ENCODE measurements around the gene ZIC5. TPM values are rescaled to one million over a fixed set of nuclear protein-coding genes. Genes with fewer than 3 reads are reported as not detected.

ZIC5 gene
- total RNA-seq, 4 donors from 2014 or later = not detected

- intact Hi-C loops (cut with DNase I; ENCODE audit: low total_unique reads) = no loop called here
- Histone ChIP-seq H3K27me3 (peaks cover 97% of the 10 kb centered on the region), H3K36me3 (no peaks in the 10 kb centered on the region), H3K4me1 (peaks cover 10 to 35% (median 25%) of the 10 kb centered on the region in 4 donors), H3K9me3 (no peaks in the 10 kb centered on the region), H3K4me3 (no peak overlapping the region), H3K27ac (no peak overlapping the region)
- no peak for TF ChIP-seq EP300 (IDR thresholded peaks at IDR 0.05; ENCODE audit: low read depth)
- TF ChIP-seq POLR2A (IDR thresholded peaks at IDR 0.05) = no peak
- no peak for TF ChIP-seq CTCF (IDR thresholded peaks at IDR 0.05)
- TF ChIP-seq POLR2AphosphoS5 (IDR thresholded peaks at IDR 0.05) = no peak
- no peak for DNase-seq
- in situ Hi-C loops (cut with MboI; ENCODE audit: low pct_ligation_motif_present in 1 of 4, low pct_unique_long_range_greater_than_20kb in 1 of 4, low sequenced_read_pairs in 3 of 4) = no loop called here
- WGBS, 2 donors (ENCODE audit: low coverage in 1 of 2) = 12 to 33% methylated on average over 3 to 33 of the region's 34 CpGs
Observed at GRCh38 chr13:99974939-99975561, 3.5 kb upstream of the ZIC5 start.

GRCh38 chr13:99974296-99974938 lies 2.9 kb upstream of the ZIC5 start:
- no peaks in the 10 kb centered on the region for H3K9me3 ChIP-seq
- no peak overlapping the region for H3K4me3 ChIP-seq
- peaks cover 10 to 35% (median 25%) of the 10 kb centered on the region in 4 donors for H3K4me1 ChIP-seq
- WGBS, 2 donors (ENCODE audit: low coverage in 1 of 2) = 10 to 15% methylated on average over 12 to 18 of the region's 18 CpGs
- no peak for TF ChIP-seq CTCF (IDR thresholded peaks at IDR 0.05)
- no peak for TF ChIP-seq POLR2AphosphoS5 (IDR thresholded peaks at IDR 0.05)
- TF ChIP-seq EP300 (IDR thresholded peaks at IDR 0.05; ENCODE audit: low read depth) = no peak
- TF ChIP-seq POLR2A (IDR thresholded peaks at IDR 0.05) = no peak
- DNase-seq = no peak
- no peaks in the 10 kb centered on the region for H3K36me3 ChIP-seq
- H3K27me3 ChIP-seq = peaks cover 97% of the 10 kb centered on the region
- intact Hi-C loops (cut with DNase I; ENCODE audit: low total_unique reads) = no loop called here
- H3K27ac ChIP-seq = no peak overlapping the region
- in situ Hi-C loops (cut with MboI; ENCODE audit: low pct_ligation_motif_present in 1 of 4, low pct_unique_long_range_greater_than_20kb in 1 of 4, low sequenced_read_pairs in 3 of 4) = no loop called here

- H3K9me3 ChIP-seq = no peaks in the 10 kb centered on the region
- H3K27ac ChIP-seq = no peak overlapping the region
- whole genome bisulfite sequencing, 2 donors (ENCODE audit: low coverage in 1 of 2) = 12 to 17% methylated on average over 6 of the region's 6 CpGs
- peaks cover 10 to 36% (median 25%) of the 10 kb centered on the region in 4 donors for H3K4me1 ChIP-seq
- in situ Hi-C loops (cut with MboI; ENCODE audit: low pct_ligation_motif_present in 1 of 4, low pct_unique_long_range_greater_than_20kb in 1 of 4, low sequenced_read_pairs in 3 of 4) = no loop called here
- no peak for TF ChIP-seq POLR2AphosphoS5 (IDR thresholded peaks at IDR 0.05)
- no peak for TF ChIP-seq POLR2A (IDR thresholded peaks at IDR 0.05)
- no peak for TF ChIP-seq CTCF (IDR thresholded peaks at IDR 0.05)
- TF ChIP-seq EP300 (IDR thresholded peaks at IDR 0.05; ENCODE audit: low read depth) = no peak
- intact Hi-C loops (cut with DNase I; ENCODE audit: low total_unique reads) = no loop called here
- no peaks in the 10 kb centered on the region for H3K36me3 ChIP-seq
- DNase-seq = no peak
- H3K27me3 ChIP-seq = peaks cover 97% of the 10 kb centered on the region
- no peak overlapping the region for H3K4me3 ChIP-seq
Observed at GRCh38 chr13:99973808-99974185, 2.2 kb upstream of the ZIC5 start.

DNA sequence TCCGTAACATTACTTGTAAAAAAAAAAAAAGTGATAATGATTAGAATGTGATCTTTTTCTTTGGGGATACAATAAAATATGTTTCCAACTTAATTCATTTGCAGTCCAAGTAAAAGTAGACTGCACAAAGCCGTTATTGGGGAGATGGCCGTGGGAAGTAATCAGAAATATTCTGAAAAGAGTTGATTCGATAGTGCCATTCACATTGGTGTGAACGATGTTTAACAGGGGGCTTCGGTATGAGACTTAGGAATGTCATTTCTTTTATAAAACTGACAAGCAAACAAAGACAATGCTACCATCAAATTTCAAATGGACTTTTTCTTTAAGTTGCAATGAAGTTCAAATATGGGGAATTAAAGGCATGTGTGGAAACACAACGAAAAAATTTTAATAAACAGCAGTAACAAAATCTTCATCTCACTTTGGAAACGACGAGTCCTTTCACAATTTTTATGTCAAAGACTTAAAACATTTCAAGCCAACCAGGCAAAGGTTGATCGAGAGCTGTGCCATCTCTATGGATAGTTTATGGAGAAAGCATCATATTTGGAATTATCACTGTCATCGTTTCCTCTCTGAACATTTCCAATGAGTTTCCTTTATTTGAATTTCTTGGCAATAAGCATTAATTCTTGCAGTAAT lies 1.7 kb upstream of the ZIC5 start:
- Histone ChIP-seq H3K4me1 (peaks cover 15 to 37% (median 29%) of the 10 kb centered on the region in 4 donors), H3K4me3 (no peak overlapping the region), H3K27me3 (peaks cover 97% of the 10 kb centered on the region), H3K27ac (no peak overlapping the region), H3K36me3 (no peaks in the 10 kb centered on the region), H3K9me3 (no peaks in the 10 kb centered on the region)
- intact Hi-C loops (cut with DNase I; ENCODE audit: low total_unique reads) (no loop called here), in situ Hi-C loops (cut with MboI; ENCODE audit: low pct_ligation_motif_present in 1 of 4, low pct_unique_long_range_greater_than_20kb in 1 of 4, low sequenced_read_pairs in 3 of 4) (no loop called here)
- WGBS, 2 donors (ENCODE audit: low coverage in 1 of 2) = 12 to 18% methylated on average over 11 of the region's 11 CpGs
- TF ChIP-seq POLR2AphosphoS5 (IDR thresholded peaks at IDR 0.05) (peak in 2 of 3 donors; percentile 2 to 50), EP300 (IDR thresholded peaks at IDR 0.05; ENCODE audit: low read depth) (no peak)
- DNase-seq = no peak

Data from transverse colon (tissue), 4 donors.